HG03066 (cell line): Measurements from ENCODE around the gene ADGRV1.
"Not testable (repeated sequence)": the region's sequence is repeated elsewhere in the genome, so short reads cannot be mapped to it uniquely, and the experiment has no call there.

Source experiments
- ATAC-seq: cut with Tn5 transposase; IDR thresholded peaks from one replicate; pipeline ENCODE4 v1.9.1; 2021; ENCODE audit warnings: low read depth; ENCODE audit not compliant: unreplicated experiment

ADGRV1 gene

DNA sequence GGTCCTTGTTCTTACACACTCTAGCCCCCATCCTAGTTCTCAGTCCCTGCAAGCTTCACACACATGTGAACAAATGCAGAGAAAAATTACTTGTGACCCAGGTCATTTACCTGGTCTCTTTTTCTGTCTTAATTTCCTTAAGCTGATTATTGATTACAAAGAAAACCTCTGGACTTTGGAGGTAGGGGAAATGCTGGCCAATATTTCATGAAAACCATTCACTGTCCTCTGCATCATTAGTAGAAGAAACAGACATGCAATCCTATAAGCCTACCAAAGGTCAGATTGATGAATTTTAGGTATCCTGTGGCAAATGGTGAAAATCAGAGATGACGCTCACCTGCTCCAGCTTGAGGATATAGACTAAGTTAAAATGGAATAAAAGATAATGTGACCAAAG lies 457.7 kb downstream of the ADGRV1 start:
- no peak for ATAC-seq

DNA sequence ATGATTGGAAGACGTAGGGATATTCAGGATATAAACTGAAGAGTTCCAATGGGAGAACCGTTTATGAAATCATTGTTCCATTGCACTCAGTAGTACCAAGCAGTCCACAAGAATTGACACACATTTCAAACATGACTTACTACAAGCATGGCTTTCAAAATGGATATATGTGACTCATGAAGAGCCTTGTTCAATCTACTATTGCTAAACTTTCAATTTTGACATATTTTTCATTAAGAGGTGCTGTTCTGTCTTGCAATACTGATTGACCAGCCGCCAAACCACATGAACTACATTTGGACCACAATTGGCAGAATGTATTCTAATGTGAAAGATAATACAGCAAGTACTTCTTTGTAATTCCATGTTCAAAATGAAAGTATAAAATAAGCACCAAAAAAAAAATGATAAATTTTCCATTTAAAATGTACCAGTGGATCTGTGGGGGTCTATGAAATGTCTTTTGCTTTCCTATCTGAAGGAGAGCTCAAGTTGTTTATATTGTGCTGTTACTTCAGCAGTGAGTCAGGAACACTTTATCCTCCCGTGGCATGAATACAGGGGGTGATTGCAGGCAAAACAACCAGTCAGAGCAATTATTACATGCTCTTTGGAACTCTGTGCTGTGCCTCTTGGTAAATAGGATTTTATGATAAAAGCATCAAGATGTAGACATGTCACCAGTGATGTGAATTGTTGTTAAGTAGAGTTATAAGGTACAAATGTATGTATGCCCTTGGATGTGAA lies 458.5 kb downstream of the ADGRV1 start:
- no peak for ATAC-seq

DNA sequence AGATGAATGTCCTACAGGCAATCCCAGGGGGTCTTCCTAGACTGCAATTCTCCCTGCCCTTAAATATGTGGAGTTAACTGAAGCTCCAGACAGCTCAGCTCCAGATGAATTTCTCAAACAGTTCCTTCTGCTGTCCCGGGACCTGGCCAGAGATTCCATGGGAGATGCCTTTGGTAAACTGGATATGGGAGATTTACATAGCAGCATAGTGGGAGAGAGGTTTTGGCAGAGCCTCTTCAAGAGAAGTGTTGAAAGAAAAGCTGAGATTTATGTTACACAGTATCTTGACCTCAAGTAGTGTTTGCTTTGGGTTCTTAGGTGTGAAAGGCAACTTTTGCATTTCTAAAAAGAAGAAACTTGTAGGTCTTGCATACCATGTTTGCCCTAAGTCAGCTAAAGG lies 459.6 kb downstream of the ADGRV1 start:
- ATAC-seq: no peak

GRCh38 chr5:91018712-91019371 lies 460.2 kb downstream of the ADGRV1 start:
- no peak for ATAC-seq

DNA sequence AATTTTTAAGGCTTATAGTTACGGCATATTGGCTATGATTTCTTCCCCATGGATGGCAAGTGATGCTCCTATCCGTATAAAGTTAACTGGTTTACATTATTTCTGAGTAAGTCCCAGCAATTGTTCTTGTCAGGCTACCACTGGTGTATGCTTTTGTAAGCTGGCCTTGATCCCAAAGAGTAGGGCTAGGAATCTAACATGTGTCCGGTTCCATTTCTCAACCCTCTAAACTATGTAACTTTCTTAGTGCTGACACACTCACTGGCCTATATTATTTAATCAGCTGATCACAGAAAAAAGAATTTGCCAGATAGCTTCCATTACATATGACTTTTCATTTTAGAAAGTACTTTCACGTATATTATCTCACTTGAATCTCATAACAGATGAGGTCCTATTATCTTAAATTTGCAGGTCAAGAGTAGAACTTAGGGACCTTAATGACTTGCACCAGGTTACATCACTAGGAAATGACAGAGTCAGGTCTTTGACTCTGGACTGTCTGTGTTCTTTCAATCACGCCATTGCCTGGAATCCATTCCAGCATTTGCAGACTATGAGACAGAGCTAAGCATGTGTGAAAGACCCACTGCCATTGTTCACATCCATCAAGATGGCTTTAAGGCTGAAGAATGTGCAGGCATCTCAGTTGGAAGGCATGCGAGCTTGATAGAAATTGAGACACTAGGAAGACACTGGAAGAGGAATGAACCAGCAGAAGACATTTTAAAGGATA lies 461.6 kb downstream of the ADGRV1 start:
- ATAC-seq: no peak

DNA sequence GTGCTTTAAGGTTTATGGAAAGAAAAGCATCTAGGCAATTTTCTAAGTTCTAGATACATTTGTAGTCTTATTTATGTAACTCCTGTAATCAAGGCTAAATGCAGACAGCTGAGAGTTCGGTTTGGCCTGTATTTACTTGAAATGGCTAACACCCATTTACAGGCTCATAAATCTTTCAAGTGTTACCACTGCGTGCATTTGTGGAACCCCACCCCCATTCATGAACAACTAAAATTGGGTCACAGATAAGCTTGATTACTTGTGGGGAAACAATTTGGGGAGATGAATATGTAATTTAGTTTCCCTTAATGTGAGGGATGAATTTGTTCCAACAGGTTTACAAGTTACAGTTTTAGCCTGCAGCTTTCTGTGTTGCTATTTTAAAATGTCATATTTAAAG lies 463.9 kb downstream of the ADGRV1 start:
- no peak for ATAC-seq

- ATAC-seq: no peak
These were observed 465.6 kb downstream of the ADGRV1 start for GRCh38 chr5:91024206-91024605.

DNA sequence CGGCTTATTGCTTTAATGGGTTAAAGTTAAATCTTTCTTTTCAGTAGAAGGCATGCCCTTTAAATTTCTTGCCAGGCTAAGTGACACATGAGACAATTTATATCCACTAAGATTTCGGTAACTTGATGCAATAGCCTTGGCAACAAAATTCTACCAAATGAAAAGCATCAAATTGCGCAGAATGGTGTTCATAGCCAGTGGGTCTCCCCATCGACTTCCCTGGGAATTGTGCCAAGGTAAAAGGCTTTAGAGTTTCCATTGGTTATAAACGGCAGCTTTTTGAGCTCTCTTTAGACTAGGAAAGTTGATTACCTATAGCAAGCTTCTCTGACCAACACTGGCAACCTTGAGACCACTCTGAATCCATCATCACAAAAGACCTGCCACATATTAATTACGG lies 466.1 kb downstream of the ADGRV1 start:
- no peak for ATAC-seq

GRCh38 chr5:91025449-91025848 lies 466.9 kb downstream of the ADGRV1 start:
- ATAC-seq: no peak

DNA sequence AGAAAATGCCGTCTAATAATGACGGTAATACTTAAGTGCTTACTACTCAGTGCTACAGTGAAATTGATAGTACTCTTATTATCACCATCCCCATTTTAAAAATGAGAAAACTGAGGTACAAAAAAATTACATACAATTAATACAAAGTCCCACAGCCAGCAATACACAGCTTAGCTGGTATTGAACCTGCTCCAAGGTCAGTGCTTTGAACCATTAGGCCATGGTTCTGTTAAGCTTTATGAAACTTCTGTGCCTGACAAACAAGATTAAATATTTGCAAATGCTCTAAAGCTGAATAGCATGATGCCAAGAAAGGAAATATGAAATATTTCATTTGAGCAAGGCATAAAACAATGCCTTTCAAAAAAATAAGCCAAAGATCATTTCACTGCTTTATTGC lies 467.4 kb downstream of the ADGRV1 start:
- ATAC-seq: no peak

GRCh38 chr5:91026466-91026865 lies 467.9 kb downstream of the ADGRV1 start:
- ATAC-seq: no peak

DNA sequence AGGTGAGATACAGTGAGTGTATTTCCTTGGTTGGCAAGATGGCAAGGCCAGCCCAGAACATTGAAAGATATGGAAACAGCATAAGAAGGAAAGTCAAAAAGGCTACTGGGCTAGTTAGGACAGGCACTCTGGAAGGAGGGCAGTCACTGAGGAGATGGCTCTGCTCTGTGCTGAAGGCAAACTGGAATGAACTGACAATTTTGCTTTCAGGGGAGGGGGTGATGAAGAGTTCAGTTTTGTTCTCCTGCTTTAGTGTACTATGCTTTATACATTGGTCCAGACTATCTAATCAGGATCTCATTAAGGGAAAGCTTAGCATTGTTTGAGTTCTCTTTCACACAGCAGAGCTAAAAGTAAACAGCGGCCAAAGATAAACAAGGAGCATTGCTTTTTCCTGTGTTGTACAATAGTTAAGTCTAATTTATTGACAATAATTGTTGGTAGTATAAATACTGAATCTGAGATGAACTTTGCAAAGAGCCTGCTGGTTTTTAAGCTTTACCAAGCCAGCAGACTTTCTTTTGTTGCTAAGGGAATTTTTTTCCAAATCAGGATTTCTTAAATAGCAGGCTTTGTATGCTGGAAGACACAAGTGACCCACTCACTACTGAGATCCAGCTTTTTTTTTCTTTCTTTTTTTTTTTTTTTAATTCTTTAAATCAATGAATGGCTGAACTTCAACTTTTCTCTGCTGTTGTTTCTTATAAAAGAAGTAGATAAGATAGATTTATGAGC lies 469.0 kb downstream of the ADGRV1 start:
- no peak for ATAC-seq

GRCh38 chr5:91028499-91028956 lies 469.9 kb downstream of the ADGRV1 start:
- no peak for ATAC-seq

DNA sequence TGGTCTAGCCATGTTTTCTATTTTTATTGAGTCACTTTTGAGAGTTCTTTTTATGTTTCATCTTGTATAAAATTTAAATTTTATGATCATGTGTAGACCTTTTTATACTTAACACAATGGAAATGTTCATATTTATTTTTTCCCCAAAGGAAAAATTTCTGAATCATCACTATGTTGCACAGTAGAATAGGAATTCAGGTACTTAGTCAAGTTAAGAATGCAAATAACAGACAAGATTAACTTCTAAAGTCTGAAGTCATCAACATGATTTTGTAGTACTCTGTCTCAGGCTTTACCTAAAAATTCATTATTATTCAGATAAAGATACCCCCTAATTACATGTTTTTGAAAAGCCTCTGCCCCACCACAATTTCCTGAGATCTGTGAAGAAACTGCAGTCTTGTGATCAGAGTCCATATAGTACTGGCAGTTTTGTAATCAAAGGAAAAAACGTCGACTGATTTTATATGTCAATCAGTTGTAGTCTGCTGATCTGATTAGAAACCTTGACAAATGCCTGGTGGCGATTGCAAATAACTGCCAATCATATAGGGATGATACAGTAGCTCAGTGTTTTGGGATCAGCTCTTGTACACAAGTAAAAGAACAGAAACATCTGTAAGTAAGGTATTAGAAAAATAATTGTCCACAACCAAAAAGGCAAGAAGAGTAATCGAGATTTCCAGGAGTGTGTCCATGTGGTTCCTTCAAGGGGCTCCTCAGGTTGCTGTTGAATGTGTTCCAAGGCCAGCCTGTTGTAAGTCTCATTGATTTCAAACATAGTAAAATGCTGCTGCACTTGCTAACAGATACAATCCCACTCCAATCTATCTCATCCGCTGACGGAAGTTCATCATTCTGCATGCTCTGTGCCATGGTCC lies 472.2 kb downstream of the ADGRV1 start:
- ATAC-seq: no peak

- ATAC-seq: no peak
These were observed 472.8 kb downstream of the ADGRV1 start for GRCh38 chr5:91031402-91031752.

- no peak for ATAC-seq
These were observed 473.5 kb downstream of the ADGRV1 start for GRCh38 chr5:91032125-91032524.

DNA sequence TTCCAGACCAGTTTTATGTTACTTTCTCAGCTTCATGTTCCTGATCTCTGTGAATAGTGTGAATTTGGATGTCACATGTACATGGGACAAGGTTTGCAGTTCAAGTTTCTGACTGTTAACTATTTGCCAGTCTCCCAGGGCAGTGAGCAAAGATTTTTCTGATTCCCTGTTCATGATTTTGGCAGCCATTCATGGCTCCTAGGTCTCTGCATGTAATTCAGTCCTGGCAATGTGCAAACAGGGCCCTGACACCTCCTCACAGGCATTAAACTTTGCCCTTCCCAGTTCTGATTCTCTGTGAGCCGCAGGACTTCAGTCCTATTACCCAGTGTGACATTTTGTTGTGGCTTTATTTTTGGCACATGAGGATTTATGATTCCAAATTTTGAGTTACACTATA lies 474.8 kb downstream of the ADGRV1 start:
- ATAC-seq: no peak

GRCh38 chr5:91038180-91038808 lies 479.7 kb downstream of the ADGRV1 start:
- ATAC-seq: no peak

GRCh38 chr5:91041132-91041531 lies 482.5 kb downstream of the ADGRV1 start:
- not testable (repeated sequence) for ATAC-seq
